ENCODE data around the gene CYP2W1.
"Not testable (repeated sequence)": the region's sequence is repeated elsewhere in the genome, so short reads cannot be mapped to it uniquely, and the experiment has no call there.

The CYP2W1 gene

DNA sequence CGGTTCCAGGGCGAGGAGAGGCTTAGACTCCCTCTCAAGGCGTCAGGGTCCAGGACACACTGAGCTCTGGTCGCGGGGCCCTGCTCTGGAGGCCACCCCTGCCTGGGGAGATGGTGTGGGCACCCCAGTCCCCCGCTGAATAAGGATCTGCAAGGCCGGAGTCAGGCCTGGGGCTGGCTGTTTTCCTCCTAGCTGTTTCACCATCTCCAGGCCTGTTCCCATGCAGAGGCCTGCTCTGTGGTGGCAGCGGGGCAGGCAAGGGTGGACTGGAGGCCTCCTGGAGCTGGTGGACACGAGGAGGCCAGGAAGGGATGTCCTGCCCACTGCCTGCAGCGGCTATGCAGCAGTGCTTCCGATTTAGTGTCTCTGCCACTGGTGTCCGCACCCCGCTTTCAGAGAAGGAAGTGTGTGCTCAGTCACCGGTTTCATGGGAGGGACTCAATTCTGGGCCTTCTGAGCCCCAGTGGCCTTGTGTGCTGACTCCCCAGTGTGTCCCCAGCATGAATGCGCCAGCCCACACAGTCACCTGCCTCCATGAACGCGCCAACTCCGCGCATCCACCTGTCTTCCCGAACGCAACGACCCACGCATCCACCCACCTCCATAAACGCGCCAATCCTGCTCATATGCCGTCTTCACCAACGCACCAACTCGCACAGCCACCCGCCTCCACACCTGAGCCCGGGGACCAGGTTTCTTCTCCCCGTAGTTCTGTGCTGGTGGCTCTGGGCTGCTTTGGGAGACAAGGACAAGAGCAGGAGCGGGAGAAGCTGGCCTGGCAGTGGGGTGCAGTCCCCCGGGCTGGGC is 46.9 kb downstream of the CYP2W1 start:
- DNase-seq, result no peak

- DNase-seq, result no peak
These were observed 47.6 kb downstream of the CYP2W1 start for GRCh38 chr7:1030444-1031070.

- no peak for DNase-seq
These were observed 48.9 kb downstream of the CYP2W1 start for GRCh38 chr7:1031716-1032455.

GRCh38 chr7:1032536-1033181 is 49.7 kb downstream of the CYP2W1 start:
- DNase-seq, result no peak

DNA sequence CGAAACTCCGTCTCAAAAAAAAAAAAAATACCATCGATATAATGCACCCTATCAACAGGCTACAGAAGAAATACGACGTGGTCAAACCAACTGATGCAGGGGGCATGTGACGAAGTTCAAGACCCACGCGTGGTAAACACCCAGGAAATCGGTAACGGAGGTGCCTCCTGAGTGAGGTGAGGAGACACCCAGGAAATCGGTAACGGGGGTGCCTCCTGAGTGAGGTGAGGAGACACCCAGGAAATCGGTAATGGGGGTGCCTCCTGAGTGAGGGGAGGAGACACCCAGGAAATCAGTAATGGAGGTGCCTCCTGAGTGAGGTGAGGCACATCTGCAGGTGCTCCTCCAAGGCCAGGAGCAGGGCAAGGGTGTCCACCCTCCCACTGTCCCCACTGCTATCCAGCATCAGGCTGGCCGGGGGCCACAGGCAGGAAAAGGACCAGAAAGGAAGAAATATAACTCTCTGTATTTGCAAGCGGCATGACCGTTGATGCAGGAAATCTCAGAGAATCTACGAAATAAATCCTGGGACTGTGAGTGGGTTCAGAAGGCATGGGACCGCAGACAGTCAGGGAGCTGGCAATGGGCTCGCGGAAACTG is 50.7 kb downstream of the CYP2W1 start:
- no peak for DNase-seq

DNA sequence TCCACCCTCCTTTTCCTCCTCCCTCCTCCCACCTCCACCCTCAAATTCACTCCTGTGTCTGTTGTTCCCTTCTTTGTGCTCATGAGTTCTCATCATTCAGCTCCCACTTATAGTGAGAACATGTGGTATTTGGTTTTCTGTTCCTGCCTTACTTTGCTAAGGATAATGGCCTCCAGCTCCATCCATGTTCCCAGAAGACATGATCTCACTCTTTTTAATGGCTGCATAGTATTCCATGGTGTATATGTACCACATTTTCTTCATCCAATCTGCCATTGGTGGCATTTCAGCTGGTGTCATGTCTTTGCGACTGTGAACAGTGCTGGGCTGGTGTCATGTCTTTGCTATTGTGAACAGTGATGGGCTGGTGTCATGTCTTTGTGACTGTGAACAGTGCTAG is 51.8 kb downstream of the CYP2W1 start:
- not testable (repeated sequence) for DNase-seq

GRCh38 chr7:1036164-1036928 is 53.4 kb downstream of the CYP2W1 start:
- DNase-seq, result not testable (repeated sequence)

Data from NCI-H524 (cell line).